ENCODE results near the gene FAM76B. TPM values are rescaled to one million over a fixed set of nuclear protein-coding genes. Genes with fewer than 3 reads are reported as not detected.
"Not testable (repeated sequence)": the region's sequence is repeated elsewhere in the genome, so short reads cannot be mapped to it uniquely, and the experiment has no call there.

FAM76B gene
- 10 to 100 TPM; 44.6 to 65.0 (median 58.1) TPM for polyA plus RNA-seq (ENCODE audit: insufficient read length in 4 of 4)

DNA sequence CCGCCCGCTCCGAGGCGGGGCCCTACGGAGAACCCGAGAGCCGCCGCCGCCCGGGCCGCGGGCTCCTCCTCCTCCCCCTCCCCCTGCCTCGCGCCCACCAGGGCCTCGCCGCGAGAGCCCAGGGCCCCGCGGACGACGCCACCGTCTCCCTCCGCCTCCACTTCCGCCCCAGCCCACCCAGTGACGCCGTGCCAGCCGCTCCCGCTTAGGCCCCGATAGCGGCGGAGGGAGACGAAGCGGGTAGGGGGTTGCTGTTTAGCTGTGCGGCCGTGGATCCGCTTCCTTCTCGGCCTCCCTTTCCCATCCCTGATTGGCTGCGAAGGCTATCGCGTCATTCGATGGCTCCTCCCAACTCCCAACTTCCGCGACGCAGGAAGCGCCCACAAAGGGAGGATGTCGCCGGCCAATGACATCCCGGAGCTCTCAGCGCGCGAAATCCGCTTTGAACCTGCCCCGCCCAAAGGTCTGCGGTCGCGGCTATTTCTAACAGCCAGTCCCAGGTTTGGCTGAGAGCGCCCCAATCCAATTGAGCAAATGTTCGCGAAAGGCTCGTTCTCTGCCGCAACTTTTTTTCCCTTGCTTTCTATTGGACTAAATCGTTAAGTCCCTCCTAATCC lies at the start of gene FAM76B:
Gene FAM76B (minus strand): TSS at position 277 of the 617 bp plus-strand sequence. CDS start 304 bp downstream, outside the sequence.
- peak; percentile 98 to 99 (median 98) for DNase-seq (ENCODE audit: low read depth in 4 of 4, low spot score in 3 of 4)

GRCh38 chr11:95835768-95836488 lies 46.3 kb upstream of the FAM76B start:
- peak; percentile 41 to 59 (median 55) for DNase-seq (ENCODE audit: low read depth in 4 of 4, low spot score in 3 of 4)

- no peak for DNase-seq (ENCODE audit: low read depth in 4 of 4, low spot score in 3 of 4)
Observed at GRCh38 chr11:95835351-95835750, 45.8 kb upstream of the FAM76B start.

DNA sequence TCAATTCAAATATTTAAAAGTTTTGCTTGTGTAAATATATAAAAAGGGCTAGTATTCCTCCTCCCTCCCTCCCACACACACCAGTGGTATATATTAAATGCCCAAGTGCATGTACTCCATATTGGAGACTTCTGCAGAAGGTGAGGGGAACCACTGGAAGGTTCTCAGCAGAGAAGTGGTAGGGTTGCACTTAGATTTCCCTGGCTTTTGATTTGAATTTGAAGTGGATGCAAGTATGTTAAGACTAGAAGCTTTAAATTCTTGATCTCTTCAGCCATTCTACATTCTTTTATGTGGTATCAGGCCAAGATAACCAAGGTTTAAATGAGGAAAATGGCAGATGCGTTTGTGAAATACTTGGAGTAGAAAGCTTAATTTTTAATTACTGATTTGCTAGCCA lies 43.8 kb upstream of the FAM76B start:
- no peak for DNase-seq (ENCODE audit: low read depth in 4 of 4, low spot score in 3 of 4)

- DNase-seq (ENCODE audit: low read depth in 4 of 4, low spot score in 3 of 4), result no peak
Observed at GRCh38 chr11:95832763-95833162, 43.2 kb upstream of the FAM76B start.

- no peak for DNase-seq (ENCODE audit: low read depth in 4 of 4, low spot score in 3 of 4)
Observed at GRCh38 chr11:95831198-95831883, 41.8 kb upstream of the FAM76B start.

- DNase-seq (ENCODE audit: low read depth in 4 of 4, low spot score in 3 of 4), result no peak
Observed at GRCh38 chr11:95829580-95830259, 40.1 kb upstream of the FAM76B start.

GRCh38 chr11:95827696-95828095 lies 38.1 kb upstream of the FAM76B start:
- no peak for DNase-seq (ENCODE audit: low read depth in 4 of 4, low spot score in 3 of 4)

- DNase-seq (ENCODE audit: low read depth in 4 of 4, low spot score in 3 of 4), result no peak
Observed at GRCh38 chr11:95821640-95822039, 32.1 kb upstream of the FAM76B start.

- DNase-seq (ENCODE audit: low read depth in 4 of 4, low spot score in 3 of 4), result no peak
Observed at GRCh38 chr11:95816037-95816436, 26.5 kb upstream of the FAM76B start.

DNA sequence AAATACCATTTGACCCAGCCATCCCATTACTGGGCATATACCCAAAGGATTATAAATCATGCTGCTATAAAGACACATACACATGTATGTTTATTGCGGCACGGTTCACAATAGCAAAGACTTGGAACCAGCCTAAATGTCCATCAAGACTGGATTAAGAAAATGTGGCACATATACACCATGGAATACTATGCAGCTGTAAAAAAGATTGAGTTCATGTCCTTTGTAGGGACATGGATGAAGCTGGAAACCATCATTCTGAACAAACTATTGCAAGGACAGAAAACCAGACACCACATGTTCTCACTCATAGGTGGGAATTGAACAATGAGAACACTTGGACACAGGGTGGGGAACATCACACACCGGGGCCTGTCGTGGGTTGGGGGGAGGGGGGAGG lies 21.5 kb upstream of the FAM76B start:
- not testable (repeated sequence) for DNase-seq (ENCODE audit: low read depth in 4 of 4, low spot score in 3 of 4)

GRCh38 chr11:95806464-95806863 lies 16.9 kb upstream of the FAM76B start:
- not testable (repeated sequence) for DNase-seq (ENCODE audit: low read depth in 4 of 4, low spot score in 3 of 4)

GRCh38 chr11:95805869-95806268 lies 16.3 kb upstream of the FAM76B start:
- no peak for DNase-seq (ENCODE audit: low read depth in 4 of 4, low spot score in 3 of 4)

DNA sequence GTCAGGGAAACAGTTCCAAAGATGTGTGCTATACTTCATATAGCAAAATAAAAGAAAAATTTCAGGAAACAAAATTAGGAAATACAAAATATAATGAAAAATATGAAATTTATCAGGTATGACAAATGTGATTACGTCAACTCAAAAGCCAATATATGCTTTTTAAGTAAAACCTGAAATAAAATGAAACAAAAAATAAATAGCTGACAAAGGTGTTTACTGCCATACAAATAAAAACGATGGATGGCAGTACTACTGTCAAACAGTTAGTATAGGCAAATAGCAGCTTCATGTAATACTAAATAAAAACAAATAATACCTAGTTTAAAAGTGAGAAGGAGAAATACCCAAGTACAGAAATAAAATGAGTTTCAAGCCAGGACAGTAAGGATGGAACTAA lies 14.4 kb upstream of the FAM76B start:
- DNase-seq (ENCODE audit: low read depth in 4 of 4, low spot score in 3 of 4), result no peak

- DNase-seq (ENCODE audit: low read depth in 4 of 4, low spot score in 3 of 4), result no peak
Observed at GRCh38 chr11:95802806-95803205, 13.2 kb upstream of the FAM76B start.

- no peak for DNase-seq (ENCODE audit: low read depth in 4 of 4, low spot score in 3 of 4)
Observed at GRCh38 chr11:95800438-95800837, 10.9 kb upstream of the FAM76B start.

GRCh38 chr11:95799546-95799945 lies 10.0 kb upstream of the FAM76B start:
- no peak for DNase-seq (ENCODE audit: low read depth in 4 of 4, low spot score in 3 of 4)

DNA sequence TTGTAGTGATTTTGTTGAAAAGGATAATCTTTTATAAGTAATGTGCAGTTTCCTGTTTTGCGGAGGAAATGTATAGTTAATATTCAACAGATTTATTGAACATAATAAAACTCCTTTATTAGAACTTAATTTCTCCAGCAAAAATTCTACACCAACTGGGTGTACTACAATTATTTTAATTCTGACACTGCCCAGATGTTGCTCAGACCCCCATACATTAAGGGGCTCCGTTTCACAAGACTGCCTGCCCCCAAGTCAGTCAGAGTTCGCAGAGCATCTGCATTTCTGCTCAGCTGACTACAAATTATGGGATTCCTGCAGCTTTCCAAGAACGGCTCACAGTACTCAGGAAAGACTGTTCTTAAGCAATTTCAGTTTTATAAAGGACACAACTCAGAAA lies 6.9 kb upstream of the FAM76B start:
- DNase-seq (ENCODE audit: low read depth in 4 of 4, low spot score in 3 of 4), result peak in 2 of 4 donors; percentile 7 to 25

DNA sequence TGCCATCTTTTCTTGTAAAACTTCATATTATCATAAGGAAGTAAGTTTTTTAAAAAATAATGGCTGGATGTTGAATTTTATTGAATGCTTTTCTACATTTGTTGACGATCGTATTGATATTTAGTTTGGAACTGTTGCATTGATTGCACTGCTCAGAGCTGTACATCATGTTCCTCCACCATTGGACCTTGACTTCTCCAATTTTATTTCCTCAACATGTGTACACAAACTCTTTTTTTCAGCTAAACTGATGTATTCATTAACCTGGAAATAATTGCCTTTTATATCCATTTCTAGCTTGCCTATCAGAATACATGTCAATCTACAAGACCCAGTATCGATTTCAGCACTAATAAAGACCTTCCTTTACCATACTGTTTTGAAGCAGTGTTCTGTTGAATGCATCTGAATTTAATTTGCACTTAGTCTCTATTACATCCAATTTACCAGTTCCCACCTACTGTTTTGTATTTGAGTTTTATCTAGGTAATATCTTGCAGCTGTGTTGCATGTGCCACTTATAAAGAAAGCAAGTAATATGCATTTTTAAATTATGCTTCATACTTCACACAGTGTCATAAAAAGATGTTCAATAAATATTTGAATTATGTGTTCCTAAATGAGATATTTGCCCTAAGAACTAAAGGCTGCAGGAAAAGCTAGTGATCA lies 6.2 kb upstream of the FAM76B start:
- no peak for DNase-seq (ENCODE audit: low read depth in 4 of 4, low spot score in 3 of 4)

GRCh38 chr11:95794086-95794485 lies 4.5 kb upstream of the FAM76B start:
- DNase-seq (ENCODE audit: low read depth in 4 of 4, low spot score in 3 of 4), result no peak

- DNase-seq (ENCODE audit: low read depth in 4 of 4, low spot score in 3 of 4), result no peak
Observed at GRCh38 chr11:95793116-95793515, 3.5 kb upstream of the FAM76B start.
